ENCODE data around the gene VSTM2L. TPM values are rescaled to one million over a fixed set of nuclear protein-coding genes. Genes with fewer than 3 reads are reported as not detected.

VSTM2L gene
- polyA plus RNA-seq, 1 donor from 2014 or later, result not detected

GRCh38 chr20:37931153-37931922, 28.4 kb downstream of the VSTM2L start:
- Mint-ChIP-seq H3K4me3 (no peak overlapping the region), H3K9me3 (no peaks in the 10 kb centered on the region), H3K27me3 (peaks cover 15% of the 10 kb centered on the region), H3K4me1 (no peaks in the 10 kb centered on the region), H3K27ac (no peak overlapping the region), H3K36me3 (peaks cover 4% of the 10 kb centered on the region)

GRCh38 chr20:37932074-37932473, 29.1 kb downstream of the VSTM2L start:
- Mint-ChIP-seq H3K27ac (no peak overlapping the region), H3K4me1 (no peaks in the 10 kb centered on the region), H3K4me3 (no peak overlapping the region), H3K9me3 (no peaks in the 10 kb centered on the region), H3K27me3 (peaks cover 15% of the 10 kb centered on the region), H3K36me3 (peaks cover 4% of the 10 kb centered on the region)

- Mint-ChIP-seq H3K27me3 (peaks cover 15% of the 10 kb centered on the region), H3K4me1 (no peaks in the 10 kb centered on the region), H3K4me3 (no peak overlapping the region), H3K27ac (no peak overlapping the region), H3K36me3 (peaks cover 6% of the 10 kb centered on the region), H3K9me3 (no peaks in the 10 kb centered on the region)
Measured at GRCh38 chr20:37932919-37933318, 30.0 kb downstream of the VSTM2L start.

GRCh38 chr20:37933786-37934633, 31.1 kb downstream of the VSTM2L start:
- Mint-ChIP-seq H3K36me3 (peaks cover 5% of the 10 kb centered on the region), H3K27ac (no peak overlapping the region), H3K4me1 (no peaks in the 10 kb centered on the region), H3K4me3 (no peak overlapping the region), H3K27me3 (peaks cover 14% of the 10 kb centered on the region), H3K9me3 (no peaks in the 10 kb centered on the region)

- H3K4me1 Mint-ChIP-seq, result no peaks in the 10 kb centered on the region
- H3K36me3 Mint-ChIP-seq, result peaks cover 3% of the 10 kb centered on the region
- H3K4me3 Mint-ChIP-seq, result no peak overlapping the region
Measured at GRCh38 chr20:37934634-37935375, 31.9 kb downstream of the VSTM2L start.

GRCh38 chr20:37935435-37935834, 32.5 kb downstream of the VSTM2L start:
- peaks cover 3% of the 10 kb centered on the region for H3K36me3 Mint-ChIP-seq
- H3K27me3 Mint-ChIP-seq, result peaks cover 12% of the 10 kb centered on the region
- H3K4me3 Mint-ChIP-seq, result no peak overlapping the region
- H3K9me3 Mint-ChIP-seq, result no peaks in the 10 kb centered on the region
- no peak overlapping the region for H3K27ac Mint-ChIP-seq
- no peaks in the 10 kb centered on the region for H3K4me1 Mint-ChIP-seq

More at GRCh38 chr20:37934634-37935375, 31.9 kb downstream of the VSTM2L start:
- no peaks in the 10 kb centered on the region for H3K9me3 Mint-ChIP-seq
- no peak overlapping the region for H3K27ac Mint-ChIP-seq
- peaks cover 13% of the 10 kb centered on the region for H3K27me3 Mint-ChIP-seq

GRCh38 chr20:37936041-37936440, 33.1 kb downstream of the VSTM2L start:
- Mint-ChIP-seq H3K9me3 (no peaks in the 10 kb centered on the region), H3K27ac (no peak overlapping the region), H3K4me3 (no peak overlapping the region)

GRCh38 chr20:37936451-37936850, 33.5 kb downstream of the VSTM2L start:
- Mint-ChIP-seq H3K27ac (no peak overlapping the region), H3K9me3 (no peaks in the 10 kb centered on the region), H3K36me3 (peaks cover 3% of the 10 kb centered on the region), H3K4me1 (no peaks in the 10 kb centered on the region), H3K27me3 (peaks cover 5% of the 10 kb centered on the region), H3K4me3 (no peak overlapping the region)

More at GRCh38 chr20:37936041-37936440, 33.1 kb downstream of the VSTM2L start:
- peaks cover 3% of the 10 kb centered on the region for H3K36me3 Mint-ChIP-seq
- H3K27me3 Mint-ChIP-seq, result peaks cover 9% of the 10 kb centered on the region
- no peaks in the 10 kb centered on the region for H3K4me1 Mint-ChIP-seq

GRCh38 chr20:37937686-37938085, 34.8 kb downstream of the VSTM2L start:
- peaks cover 0 to 3% (median 0%) of the 10 kb centered on the region in 3 donors for H3K9me3 Mint-ChIP-seq
- H3K27ac Mint-ChIP-seq, result no peak overlapping the region
- H3K36me3 Mint-ChIP-seq, result peaks cover 2% of the 10 kb centered on the region
- no peak overlapping the region for H3K4me3 Mint-ChIP-seq
- peaks cover 2% of the 10 kb centered on the region for H3K27me3 Mint-ChIP-seq
- H3K4me1 Mint-ChIP-seq, result no peaks in the 10 kb centered on the region

- Mint-ChIP-seq H3K4me3 (no peak overlapping the region), H3K9me3 (peaks cover 0 to 3% (median 0%) of the 10 kb centered on the region in 3 donors), H3K27ac (no peak overlapping the region), H3K36me3 (peaks cover 2% of the 10 kb centered on the region), H3K4me1 (no peaks in the 10 kb centered on the region), H3K27me3 (peaks cover 3% of the 10 kb centered on the region)
Measured at GRCh38 chr20:37938181-37938750, 35.3 kb downstream of the VSTM2L start.

- Mint-ChIP-seq H3K36me3 (peaks cover 2% of the 10 kb centered on the region), H3K9me3 (peaks cover 0 to 3% (median 0%) of the 10 kb centered on the region in 3 donors), H3K4me1 (no peaks in the 10 kb centered on the region), H3K4me3 (no peak overlapping the region), H3K27ac (no peak overlapping the region), H3K27me3 (peaks cover 1% of the 10 kb centered on the region)
Measured at GRCh38 chr20:37938954-37939353, 36.0 kb downstream of the VSTM2L start.

- Mint-ChIP-seq H3K4me1 (no peaks in the 10 kb centered on the region), H3K36me3 (peaks cover 2% of the 10 kb centered on the region), H3K27ac (peak overlapping the region in 1 of 3 donors; percentile 67), H3K27me3 (peaks cover 1% of the 10 kb centered on the region), H3K4me3 (no peak overlapping the region), H3K9me3 (peaks cover 0 to 3% (median 0%) of the 10 kb centered on the region in 3 donors)
Measured at GRCh38 chr20:37939701-37940560, 37.0 kb downstream of the VSTM2L start.

- H3K27me3 Mint-ChIP-seq, result peaks cover 1% of the 10 kb centered on the region
- no peak overlapping the region for H3K27ac Mint-ChIP-seq
- peaks cover 2% of the 10 kb centered on the region for H3K36me3 Mint-ChIP-seq
- H3K9me3 Mint-ChIP-seq, result peaks cover 0 to 3% (median 0%) of the 10 kb centered on the region in 3 donors
- H3K4me1 Mint-ChIP-seq, result no peaks in the 10 kb centered on the region
- no peak overlapping the region for H3K4me3 Mint-ChIP-seq
Measured at GRCh38 chr20:37940858-37941257, 37.9 kb downstream of the VSTM2L start.

GRCh38 chr20:37941332-37941731, 38.4 kb downstream of the VSTM2L start:
- Mint-ChIP-seq H3K27me3 (peaks cover 1% of the 10 kb centered on the region), H3K9me3 (peaks cover 0 to 3% (median 0%) of the 10 kb centered on the region in 3 donors), H3K27ac (no peak overlapping the region), H3K4me1 (no peaks in the 10 kb centered on the region), H3K4me3 (no peak overlapping the region), H3K36me3 (peaks cover 2% of the 10 kb centered on the region)

Data from IgD-negative memory B cell (primary cell).